Measurements from ENCODE around the gene CELA3A. TPM values are rescaled to one million over a fixed set of nuclear protein-coding genes. Genes with fewer than 3 reads are reported as not detected.
"Not testable (repeated sequence)": the region's sequence is repeated elsewhere in the genome, so short reads cannot be mapped to it uniquely, and the experiment has no call there.

CELA3A gene
- total RNA-seq, 4 donors from 2014 or later, result not detected

GRCh38 chr1:21997891-21998623 is 3.4 kb upstream of the CELA3A start:
- in situ Hi-C loops (cut with MboI; ENCODE audit: low sequenced_read_pairs in 4 of 4), result not testable (repeated sequence)

GRCh38 chr1:21998624-21999294 is 2.7 kb upstream of the CELA3A start:
- H3K27me3 ChIP-seq; H3K9me3 ChIP-seq; ATAC-seq; DNase-seq; H3K36me3 ChIP-seq; H3K27ac ChIP-seq; intact Hi-C loops (cut with DNase I; ENCODE audit: low total_unique reads); H3K4me3 ChIP-seq; in situ Hi-C loops (cut with MboI; ENCODE audit: low sequenced_read_pairs in 4 of 4); H3K4me1 ChIP-seq: not testable (repeated sequence)

More at GRCh38 chr1:21997891-21998623, 3.4 kb upstream of the CELA3A start:
- intact Hi-C loops (cut with DNase I; ENCODE audit: low total_unique reads); ATAC-seq; H3K27me3 ChIP-seq; H3K4me3 ChIP-seq; H3K4me1 ChIP-seq; H3K27ac ChIP-seq; H3K36me3 ChIP-seq; H3K9me3 ChIP-seq; DNase-seq: not testable (repeated sequence)

- DNase-seq; H3K27ac ChIP-seq; H3K36me3 ChIP-seq; H3K27me3 ChIP-seq; H3K4me3 ChIP-seq; H3K4me1 ChIP-seq; in situ Hi-C loops (cut with MboI; ENCODE audit: low sequenced_read_pairs in 4 of 4); intact Hi-C loops (cut with DNase I; ENCODE audit: low total_unique reads); H3K9me3 ChIP-seq: not testable (repeated sequence)
- ATAC-seq, result peak in 1 of 2 donors; percentile 27
Observed at GRCh38 chr1:21999645-22000044, 1.8 kb upstream of the CELA3A start.

GRCh38 chr1:22002461-22002860 is 1.0 kb downstream of the CELA3A start:
- H3K36me3 ChIP-seq; H3K9me3 ChIP-seq; DNase-seq; intact Hi-C loops (cut with DNase I; ENCODE audit: low total_unique reads); in situ Hi-C loops (cut with MboI; ENCODE audit: low sequenced_read_pairs in 4 of 4); H3K27me3 ChIP-seq; H3K4me1 ChIP-seq; ATAC-seq; H3K4me3 ChIP-seq; H3K27ac ChIP-seq: not testable (repeated sequence)

- DNase-seq; H3K27me3 ChIP-seq; H3K36me3 ChIP-seq; ATAC-seq; H3K4me3 ChIP-seq; H3K4me1 ChIP-seq; H3K9me3 ChIP-seq; H3K27ac ChIP-seq; intact Hi-C loops (cut with DNase I; ENCODE audit: low total_unique reads); in situ Hi-C loops (cut with MboI; ENCODE audit: low sequenced_read_pairs in 4 of 4): not testable (repeated sequence)
Observed at GRCh38 chr1:22002875-22003274, 1.4 kb downstream of the CELA3A start.

GRCh38 chr1:22003959-22004358 is 2.5 kb downstream of the CELA3A start:
- H3K4me1 ChIP-seq; H3K36me3 ChIP-seq; H3K4me3 ChIP-seq; in situ Hi-C loops (cut with MboI; ENCODE audit: low sequenced_read_pairs in 4 of 4); H3K27me3 ChIP-seq; intact Hi-C loops (cut with DNase I; ENCODE audit: low total_unique reads); H3K9me3 ChIP-seq; H3K27ac ChIP-seq; ATAC-seq; DNase-seq: not testable (repeated sequence)

GRCh38 chr1:22005261-22006149 is 4.0 kb downstream of the CELA3A start:
- H3K27ac ChIP-seq; H3K27me3 ChIP-seq; intact Hi-C loops (cut with DNase I; ENCODE audit: low total_unique reads); DNase-seq; H3K36me3 ChIP-seq; H3K9me3 ChIP-seq; H3K4me1 ChIP-seq; H3K4me3 ChIP-seq; in situ Hi-C loops (cut with MboI; ENCODE audit: low sequenced_read_pairs in 4 of 4): not testable (repeated sequence)
- peak; percentile 61 to 68 for ATAC-seq
- TF ChIP-seq CTCF (IDR thresholded peaks at IDR 0.05 in 4 of 5, conservative IDR thresholded peaks at IDR 0.05 in 1 of 5), result peak in 2 of 5 experiments; percentile 3 to 39

- in situ Hi-C loops (cut with MboI; ENCODE audit: low sequenced_read_pairs in 4 of 4); DNase-seq; H3K27me3 ChIP-seq; H3K4me1 ChIP-seq; intact Hi-C loops (cut with DNase I; ENCODE audit: low total_unique reads); H3K36me3 ChIP-seq; ATAC-seq; H3K4me3 ChIP-seq; H3K9me3 ChIP-seq; H3K27ac ChIP-seq: not testable (repeated sequence)
Observed at GRCh38 chr1:22006736-22007135, 5.3 kb downstream of the CELA3A start.

GRCh38 chr1:22007262-22007661 is 5.8 kb downstream of the CELA3A start:
- in situ Hi-C loops (cut with MboI; ENCODE audit: low sequenced_read_pairs in 4 of 4); H3K27ac ChIP-seq; H3K36me3 ChIP-seq; H3K4me1 ChIP-seq; H3K4me3 ChIP-seq; ATAC-seq; H3K27me3 ChIP-seq; DNase-seq; intact Hi-C loops (cut with DNase I; ENCODE audit: low total_unique reads); H3K9me3 ChIP-seq: not testable (repeated sequence)

GRCh38 chr1:22009566-22009965 is 8.1 kb downstream of the CELA3A start:
- intact Hi-C loops (cut with DNase I; ENCODE audit: low total_unique reads); H3K4me1 ChIP-seq; H3K9me3 ChIP-seq; H3K27ac ChIP-seq; DNase-seq; H3K4me3 ChIP-seq; in situ Hi-C loops (cut with MboI; ENCODE audit: low sequenced_read_pairs in 4 of 4); H3K27me3 ChIP-seq; ATAC-seq; H3K36me3 ChIP-seq: not testable (repeated sequence)
